Effector memory CD8-positive, alpha-beta T cell (primary cell): ENCODE data around the gene BABAM2.

Source experiments
- ATAC-seq: fragments of 150-1000 bp; cut with Tn5 transposase; replicated peaks from 2 replicates; pipeline ENCODE4 v1.10.0; 2021; ENCODE audit warnings: mild to moderate bottlenecking, moderate library complexity
- DNase-seq, 3 experiments: peaks; one replicate each; pipeline ENCODE4 v3.0.0; 2021
- H3K27ac Mint-ChIP-seq, 2 donors: one replicate each; pipeline ENCODE4 v1.8.0; 2022; ENCODE audit warnings: mild to moderate bottlenecking in 2 of 2, mixed read lengths in 2 of 2, moderate library complexity in 2 of 2
- H3K27me3 Mint-ChIP-seq, 2 donors: one replicate each; pipeline ENCODE4 v1.8.0; 2022; ENCODE audit warnings: mixed read lengths in 2 of 2
- H3K36me3 Mint-ChIP-seq: one replicate; pipeline ENCODE4 v1.8.0; 2022; ENCODE audit warnings: mild to moderate bottlenecking, moderate library complexity, mixed read lengths; ENCODE audit not compliant: insufficient read depth
- H3K4me1 Mint-ChIP-seq, 2 donors: one replicate each; pipeline ENCODE4 v1.8.0; 2022; ENCODE audit warnings: low read depth in 2 of 2, mixed read lengths in 2 of 2
- H3K4me3 Mint-ChIP-seq, 2 donors: one replicate each; pipeline ENCODE4 v1.8.0; 2022; ENCODE audit warnings: mild to moderate bottlenecking in 2 of 2, mixed read lengths in 2 of 2, moderate library complexity in 2 of 2
- H3K9me3 Mint-ChIP-seq, 2 donors: one replicate each; pipeline ENCODE4 v1.8.0; 2022; ENCODE audit warnings: mixed read lengths in 2 of 2

Gene BABAM2

GRCh38 chr2:27922842-27923241 lies 32.3 kb downstream of the BABAM2 start:
- H3K36me3 Mint-ChIP-seq, result peaks cover 3% of the 10 kb centered on the region
- no peak for ATAC-seq

GRCh38 chr2:27925766-27926472 lies 35.4 kb downstream of the BABAM2 start:
- no peaks in the 10 kb centered on the region for H3K9me3 Mint-ChIP-seq
- no peaks in the 10 kb centered on the region for H3K27me3 Mint-ChIP-seq
- DNase-seq (no peak), ATAC-seq (no peak)
- H3K4me3 Mint-ChIP-seq, result no peak overlapping the region
- H3K27ac Mint-ChIP-seq, result peak overlapping the region; percentile 7 to 20
- peaks cover 8 to 12% of the 10 kb centered on the region in 2 donors for H3K4me1 Mint-ChIP-seq
- peaks cover 5% of the 10 kb centered on the region for H3K36me3 Mint-ChIP-seq

More at GRCh38 chr2:27922842-27923241, 32.3 kb downstream of the BABAM2 start:
- Mint-ChIP-seq H3K4me1 (peaks cover 13 to 20% of the 10 kb centered on the region in 2 donors), H3K9me3 (no peaks in the 10 kb centered on the region), H3K4me3 (no peak overlapping the region), H3K27me3 (no peaks in the 10 kb centered on the region), H3K27ac (peak overlapping the region; percentile 7 to 71)
- DNase-seq, result no peak

- ATAC-seq, result no peak
- H3K4me1 Mint-ChIP-seq, result peaks cover 8 to 19% of the 10 kb centered on the region in 2 donors
These were observed 39.5 kb downstream of the BABAM2 start for GRCh38 chr2:27929916-27930486.

GRCh38 chr2:27931361-27931950 lies 40.9 kb downstream of the BABAM2 start:
- no peaks in the 10 kb centered on the region for H3K9me3 Mint-ChIP-seq
- peaks cover under 1 to 8% of the 10 kb centered on the region in 2 donors for H3K4me1 Mint-ChIP-seq
- H3K4me3 Mint-ChIP-seq, result no peak overlapping the region
- no peaks in the 10 kb centered on the region for H3K27me3 Mint-ChIP-seq
- peaks cover 10% of the 10 kb centered on the region for H3K36me3 Mint-ChIP-seq
- H3K27ac Mint-ChIP-seq, result peak overlapping the region in 1 of 2 donors; percentile 5
- no peak for ATAC-seq
- DNase-seq, result no peak

More at GRCh38 chr2:27929916-27930486, 39.5 kb downstream of the BABAM2 start:
- Mint-ChIP-seq H3K4me3 (no peak overlapping the region), H3K36me3 (peaks cover 10% of the 10 kb centered on the region), H3K27ac (peak overlapping the region in 1 of 2 donors; percentile 38), H3K27me3 (no peaks in the 10 kb centered on the region), H3K9me3 (no peaks in the 10 kb centered on the region)
- DNase-seq, result no peak

DNA sequence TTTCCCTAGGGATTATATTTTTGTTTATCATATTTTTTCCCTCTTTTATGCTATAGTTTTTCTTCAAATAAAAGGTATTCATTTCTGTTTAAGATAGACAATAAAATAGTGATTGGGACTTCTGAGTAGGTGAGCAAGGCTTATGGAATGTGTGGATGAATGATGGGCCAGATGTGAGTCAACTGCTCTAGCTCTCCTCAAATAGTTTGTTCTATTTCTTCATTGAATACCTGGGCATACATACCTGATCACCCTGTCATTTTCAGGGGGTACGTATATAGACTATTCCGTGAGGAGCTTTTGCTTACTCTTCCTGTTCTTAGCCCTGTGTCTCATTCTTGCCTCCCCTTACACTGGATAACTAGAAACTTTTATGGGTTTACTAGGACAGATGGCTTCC lies 41.9 kb downstream of the BABAM2 start:
- ATAC-seq, result no peak
- Mint-ChIP-seq H3K9me3 (no peaks in the 10 kb centered on the region), H3K36me3 (peaks cover 10% of the 10 kb centered on the region), H3K27me3 (no peaks in the 10 kb centered on the region), H3K27ac (peak overlapping the region in 1 of 2 donors; percentile 5), H3K4me1 (peaks cover 4 to 11% of the 10 kb centered on the region in 2 donors), H3K4me3 (no peak overlapping the region)
- DNase-seq, result no peak

DNA sequence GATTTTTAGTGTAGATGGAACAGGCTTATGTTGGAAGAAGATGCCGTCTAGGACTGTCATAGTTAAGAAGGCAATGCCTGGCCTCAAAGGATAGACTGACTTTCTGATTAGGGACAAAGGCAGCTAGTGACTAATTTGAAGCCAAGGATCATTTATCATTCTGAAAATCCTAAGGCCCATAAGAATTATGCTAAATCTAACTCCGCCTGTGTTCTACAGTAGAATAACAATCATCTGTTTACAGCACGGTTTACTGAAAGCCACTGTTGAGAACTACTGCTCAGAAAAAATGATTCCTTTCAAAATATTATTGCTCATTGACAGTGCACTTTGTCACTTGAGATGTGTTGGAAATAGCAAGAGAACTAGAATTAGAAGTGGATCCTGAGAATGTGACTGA lies 44.5 kb downstream of the BABAM2 start:
- Mint-ChIP-seq H3K4me3 (no peak overlapping the region), H3K4me1 (peaks cover 8 to 18% of the 10 kb centered on the region in 2 donors)

GRCh38 chr2:27940090-27940671 lies 49.7 kb downstream of the BABAM2 start:
- Mint-ChIP-seq H3K4me3 (no peak overlapping the region), H3K36me3 (peaks cover 6% of the 10 kb centered on the region), H3K4me1 (peaks cover 8 to 10% of the 10 kb centered on the region in 2 donors), H3K27me3 (no peaks in the 10 kb centered on the region), H3K27ac (no peak overlapping the region), H3K9me3 (no peaks in the 10 kb centered on the region)
- DNase-seq (no peak), ATAC-seq (no peak)

More for the DNA sequence above, 44.5 kb downstream of the BABAM2 start:
- H3K27ac Mint-ChIP-seq, result peak overlapping the region in 1 of 2 donors; percentile 49
- no peak for DNase-seq
- H3K36me3 Mint-ChIP-seq, result peaks cover 8% of the 10 kb centered on the region
- ATAC-seq, result no peak
- no peaks in the 10 kb centered on the region for H3K9me3 Mint-ChIP-seq
- H3K27me3 Mint-ChIP-seq, result no peaks in the 10 kb centered on the region

DNA sequence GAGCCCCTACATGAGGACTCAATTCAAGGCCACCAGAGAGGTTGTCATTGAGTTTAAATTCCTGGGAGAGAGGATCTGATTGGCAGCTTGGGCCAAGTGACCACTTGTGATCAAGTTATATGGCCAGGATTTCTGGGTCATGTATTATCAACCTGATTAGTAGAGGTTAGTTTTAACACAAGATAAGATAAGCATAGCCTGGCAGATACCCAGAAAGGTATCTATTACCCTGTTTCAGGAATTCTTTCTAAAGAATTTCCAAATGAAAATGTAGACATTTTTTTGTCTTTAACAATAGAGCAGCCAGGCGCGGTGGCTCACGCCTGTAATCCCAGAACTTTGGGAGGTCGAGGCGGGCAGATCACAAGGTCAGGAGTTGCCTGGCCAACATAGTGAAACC lies 50.5 kb downstream of the BABAM2 start:
- Mint-ChIP-seq H3K4me1 (peaks cover 8 to 10% of the 10 kb centered on the region in 2 donors), H3K9me3 (no peaks in the 10 kb centered on the region), H3K36me3 (peaks cover 6% of the 10 kb centered on the region), H3K27me3 (no peaks in the 10 kb centered on the region), H3K27ac (no peak overlapping the region), H3K4me3 (no peak overlapping the region)
- ATAC-seq (no peak), DNase-seq (no peak)

GRCh38 chr2:27942612-27943547 lies 52.4 kb downstream of the BABAM2 start:
- ATAC-seq (no peak), DNase-seq (no peak)
- H3K27me3 Mint-ChIP-seq, result no peaks in the 10 kb centered on the region
- peaks cover 4% of the 10 kb centered on the region for H3K36me3 Mint-ChIP-seq
- H3K9me3 Mint-ChIP-seq, result no peaks in the 10 kb centered on the region
- H3K4me1 Mint-ChIP-seq, result peaks cover 4 to 11% of the 10 kb centered on the region in 2 donors
- H3K27ac Mint-ChIP-seq, result no peak overlapping the region
- no peak overlapping the region for H3K4me3 Mint-ChIP-seq

DNA sequence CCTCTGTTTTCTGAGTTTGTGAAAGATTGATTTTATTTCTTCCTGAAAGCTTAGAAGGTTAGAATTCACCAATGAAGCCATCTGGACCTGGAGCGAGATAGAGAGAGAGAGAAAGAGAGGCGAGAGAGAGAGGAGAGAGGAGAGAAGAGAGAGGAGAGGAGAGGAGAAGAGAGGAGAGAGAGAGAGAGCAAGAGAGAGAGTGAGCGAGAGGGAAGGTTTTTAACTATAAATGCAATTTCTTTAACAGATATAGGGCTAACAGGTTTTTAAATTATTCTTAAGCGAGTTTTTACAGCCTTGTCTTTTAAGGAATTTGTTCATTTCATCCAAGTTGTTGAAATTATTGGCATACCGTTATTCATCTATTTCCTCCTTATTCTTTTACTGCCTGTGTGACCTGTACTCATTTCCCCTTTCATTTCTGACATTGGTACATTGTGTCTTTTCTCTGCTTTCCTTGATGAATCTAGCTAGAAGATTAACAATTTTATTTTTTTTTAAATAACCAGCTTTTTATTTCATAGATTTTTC lies 56.1 kb downstream of the BABAM2 start:
- Mint-ChIP-seq H3K4me3 (no peak overlapping the region), H3K27ac (peak overlapping the region in 1 of 2 donors; percentile 58), H3K9me3 (no peaks in the 10 kb centered on the region), H3K4me1 (peaks cover 8 to 19% of the 10 kb centered on the region in 2 donors), H3K27me3 (no peaks in the 10 kb centered on the region), H3K36me3 (peaks cover 3% of the 10 kb centered on the region)
- DNase-seq (no peak), ATAC-seq (no peak)

GRCh38 chr2:27952070-27952469 lies 61.5 kb downstream of the BABAM2 start:
- Mint-ChIP-seq H3K4me1 (peaks cover 23 to 41% of the 10 kb centered on the region in 2 donors), H3K27ac (peak overlapping the region in 1 of 2 donors; percentile 74), H3K9me3 (no peaks in the 10 kb centered on the region), H3K27me3 (no peaks in the 10 kb centered on the region), H3K4me3 (no peak overlapping the region), H3K36me3 (no peaks in the 10 kb centered on the region)
- no peak for ATAC-seq
- no peak for DNase-seq

- Mint-ChIP-seq H3K4me1 (peaks cover 31 to 43% of the 10 kb centered on the region in 2 donors), H3K27me3 (no peaks in the 10 kb centered on the region), H3K36me3 (no peaks in the 10 kb centered on the region), H3K9me3 (no peaks in the 10 kb centered on the region), H3K4me3 (no peak overlapping the region), H3K27ac (peak overlapping the region in 1 of 2 donors; percentile 74)
- ATAC-seq (no peak), DNase-seq (no peak)
These were observed 62.5 kb downstream of the BABAM2 start for GRCh38 chr2:27953077-27953476.
